ENCODE results near the gene PRM1. TPM values are rescaled to one million over a fixed set of nuclear protein-coding genes. Genes with fewer than 3 reads are reported as not detected.

PRM1 gene
- total RNA-seq, 1 donor from 2014 or later: not detected

DNA sequence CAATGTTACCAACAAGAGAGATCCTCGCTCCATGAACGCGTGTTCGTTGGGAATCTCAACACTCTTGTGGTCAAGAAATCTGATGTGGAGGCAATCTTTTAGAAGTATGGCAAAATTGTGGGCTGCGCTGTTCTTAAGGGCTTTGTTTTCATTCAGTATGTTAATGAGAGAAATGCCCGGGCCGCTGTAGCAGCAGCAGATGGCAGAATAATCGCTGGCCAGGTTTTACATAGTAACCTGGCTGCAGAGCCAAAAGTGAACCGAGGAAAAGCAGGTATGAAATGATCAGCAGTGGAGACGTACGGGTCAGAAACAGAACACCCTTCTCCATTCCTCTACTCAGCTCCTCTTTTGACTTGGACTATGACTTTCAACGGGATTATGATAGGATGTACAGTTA is 38.5 kb downstream of the PRM1 start:
- TF ChIP-seq, protein P1, sequence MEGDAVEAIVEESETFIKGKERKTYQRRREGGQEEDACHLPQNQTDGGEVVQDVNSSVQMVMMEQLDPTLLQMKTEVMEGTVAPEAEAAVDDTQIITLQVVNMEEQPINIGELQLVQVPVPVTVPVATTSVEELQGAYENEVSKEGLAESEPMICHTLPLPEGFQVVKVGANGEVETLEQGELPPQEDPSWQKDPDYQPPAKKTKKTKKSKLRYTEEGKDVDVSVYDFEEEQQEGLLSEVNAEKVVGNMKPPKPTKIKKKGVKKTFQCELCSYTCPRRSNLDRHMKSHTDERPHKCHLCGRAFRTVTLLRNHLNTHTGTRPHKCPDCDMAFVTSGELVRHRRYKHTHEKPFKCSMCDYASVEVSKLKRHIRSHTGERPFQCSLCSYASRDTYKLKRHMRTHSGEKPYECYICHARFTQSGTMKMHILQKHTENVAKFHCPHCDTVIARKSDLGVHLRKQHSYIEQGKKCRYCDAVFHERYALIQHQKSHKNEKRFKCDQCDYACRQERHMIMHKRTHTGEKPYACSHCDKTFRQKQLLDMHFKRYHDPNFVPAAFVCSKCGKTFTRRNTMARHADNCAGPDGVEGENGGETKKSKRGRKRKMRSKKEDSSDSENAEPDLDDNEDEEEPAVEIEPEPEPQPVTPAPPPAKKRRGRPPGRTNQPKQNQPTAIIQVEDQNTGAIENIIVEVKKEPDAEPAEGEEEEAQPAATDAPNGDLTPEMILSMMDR (conservative IDR thresholded peaks at IDR 0.05; ENCODE audit: low read depth, low read length): no peak
- DNase-seq (ENCODE audit: low read depth): no peak
- H3K4me3 ChIP-seq (ENCODE audit: low read depth, low read length): no peak overlapping the region

GRCh38 chr16:11241480-11242204 is 39.5 kb downstream of the PRM1 start:
- TF ChIP-seq, protein P1 (conservative IDR thresholded peaks at IDR 0.05; ENCODE audit: low read depth, low read length): no peak
- no peak for DNase-seq (ENCODE audit: low read depth)
- no peak overlapping the region for H3K4me3 ChIP-seq (ENCODE audit: low read depth, low read length)

- TF ChIP-seq, protein P1 (conservative IDR thresholded peaks at IDR 0.05; ENCODE audit: low read depth, low read length): no peak
- H3K4me3 ChIP-seq (ENCODE audit: low read depth, low read length): no peak overlapping the region
- DNase-seq (ENCODE audit: low read depth): no peak
Observed at GRCh38 chr16:11240636-11241473, 40.3 kb downstream of the PRM1 start.

- H3K4me3 ChIP-seq (ENCODE audit: low read depth, low read length): no peak overlapping the region
- no peak for DNase-seq (ENCODE audit: low read depth)
- TF ChIP-seq, protein P1 (conservative IDR thresholded peaks at IDR 0.05; ENCODE audit: low read depth, low read length): no peak
Observed at GRCh38 chr16:11239644-11240632, 41.2 kb downstream of the PRM1 start.

DNA sequence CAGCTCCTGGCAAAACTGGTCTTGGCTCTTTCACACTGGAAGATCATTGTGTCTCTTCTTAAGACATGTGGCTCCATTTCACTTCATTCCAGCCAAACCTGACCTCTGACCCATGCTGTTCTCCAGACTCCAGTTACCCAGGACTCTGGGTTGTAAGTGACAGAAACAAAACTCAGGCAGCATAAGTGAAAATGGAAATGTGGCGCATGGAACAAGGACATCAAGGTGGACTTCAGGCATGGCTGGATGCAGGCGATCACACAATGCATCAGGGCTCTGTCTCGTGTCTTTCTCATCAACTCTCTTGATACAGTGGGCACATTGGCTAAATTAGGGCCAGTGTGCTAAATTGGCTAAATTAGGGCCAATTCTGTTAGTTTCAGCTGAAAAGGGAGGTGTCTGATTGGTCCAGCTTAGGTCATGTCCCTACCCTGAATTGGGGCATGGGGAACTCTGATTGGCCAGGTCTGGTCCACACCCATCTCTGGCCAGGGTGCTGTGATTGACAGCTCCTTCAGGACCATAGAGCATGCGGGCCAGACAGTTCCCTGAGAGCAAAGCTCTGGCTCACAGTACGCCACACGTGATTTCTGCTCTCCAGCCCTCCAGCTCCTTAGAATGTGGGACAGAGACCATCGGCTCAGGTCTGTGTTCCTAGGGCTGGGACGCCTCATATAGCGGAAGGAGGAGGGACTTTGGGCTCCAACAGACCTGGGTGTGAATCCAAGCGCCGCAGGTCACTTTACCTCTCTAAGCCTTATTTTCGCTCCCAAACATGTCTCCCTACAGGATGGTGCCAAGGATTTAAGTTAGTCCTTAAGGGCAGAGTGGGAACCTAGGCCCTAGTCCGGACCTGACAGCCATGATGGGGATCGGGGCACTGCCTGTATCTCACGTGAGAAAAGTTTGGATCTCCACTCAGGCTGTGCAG is 42.6 kb downstream of the PRM1 start:
- no peak for DNase-seq (ENCODE audit: low read depth)
- TF ChIP-seq, protein P1 (conservative IDR thresholded peaks at IDR 0.05; ENCODE audit: low read depth, low read length): no peak
- H3K4me3 ChIP-seq (ENCODE audit: low read depth, low read length): no peak overlapping the region

Measured in epithelial cell of proximal tubule (primary cell).